KG1 (cell line): ENCODE data around the gene C2orf68.
"Not testable (repeated sequence)": the region's sequence is repeated elsewhere in the genome, so short reads cannot be mapped to it uniquely, and the experiment has no call there.

ENCODE experiments used
- DNase-seq: peaks from one replicate; lab custom pipeline; 2025; lab: John Stamatoyannopoulos, UW

Gene C2orf68

DNA sequence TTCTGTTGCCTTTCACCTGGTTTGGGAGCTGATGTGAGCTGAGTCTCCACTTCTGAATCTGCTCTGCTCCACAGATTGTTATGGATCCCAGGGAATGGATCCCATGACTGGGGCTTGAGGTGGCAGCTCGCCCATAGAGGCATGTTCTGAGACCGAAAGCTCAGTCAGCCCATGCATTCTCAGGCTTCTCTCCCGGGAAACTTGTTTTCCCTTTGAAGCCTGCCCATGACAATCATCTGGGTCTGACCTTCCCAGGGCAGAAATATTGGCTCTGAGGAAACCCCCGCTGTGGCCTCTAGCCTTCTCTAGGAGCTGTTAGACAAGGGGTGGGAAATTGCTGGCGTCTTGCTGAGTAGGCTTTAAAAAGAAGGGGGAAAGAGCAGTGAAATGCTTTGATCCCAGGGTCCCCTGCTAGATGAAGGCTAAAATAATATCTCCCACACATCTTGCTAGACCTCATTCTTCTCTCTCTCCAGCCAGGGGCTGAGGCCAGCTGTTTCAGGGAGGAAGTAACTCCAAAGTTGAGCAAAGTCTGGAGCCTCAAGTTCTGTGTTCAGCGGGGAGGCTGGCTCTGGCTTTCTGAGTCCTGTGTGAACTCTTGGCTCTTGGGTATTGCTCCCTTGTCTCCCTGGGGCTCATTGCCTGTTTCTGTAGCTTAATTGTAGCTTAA lies 32.5 kb downstream of the C2orf68 start:
- no peak for DNase-seq

DNA sequence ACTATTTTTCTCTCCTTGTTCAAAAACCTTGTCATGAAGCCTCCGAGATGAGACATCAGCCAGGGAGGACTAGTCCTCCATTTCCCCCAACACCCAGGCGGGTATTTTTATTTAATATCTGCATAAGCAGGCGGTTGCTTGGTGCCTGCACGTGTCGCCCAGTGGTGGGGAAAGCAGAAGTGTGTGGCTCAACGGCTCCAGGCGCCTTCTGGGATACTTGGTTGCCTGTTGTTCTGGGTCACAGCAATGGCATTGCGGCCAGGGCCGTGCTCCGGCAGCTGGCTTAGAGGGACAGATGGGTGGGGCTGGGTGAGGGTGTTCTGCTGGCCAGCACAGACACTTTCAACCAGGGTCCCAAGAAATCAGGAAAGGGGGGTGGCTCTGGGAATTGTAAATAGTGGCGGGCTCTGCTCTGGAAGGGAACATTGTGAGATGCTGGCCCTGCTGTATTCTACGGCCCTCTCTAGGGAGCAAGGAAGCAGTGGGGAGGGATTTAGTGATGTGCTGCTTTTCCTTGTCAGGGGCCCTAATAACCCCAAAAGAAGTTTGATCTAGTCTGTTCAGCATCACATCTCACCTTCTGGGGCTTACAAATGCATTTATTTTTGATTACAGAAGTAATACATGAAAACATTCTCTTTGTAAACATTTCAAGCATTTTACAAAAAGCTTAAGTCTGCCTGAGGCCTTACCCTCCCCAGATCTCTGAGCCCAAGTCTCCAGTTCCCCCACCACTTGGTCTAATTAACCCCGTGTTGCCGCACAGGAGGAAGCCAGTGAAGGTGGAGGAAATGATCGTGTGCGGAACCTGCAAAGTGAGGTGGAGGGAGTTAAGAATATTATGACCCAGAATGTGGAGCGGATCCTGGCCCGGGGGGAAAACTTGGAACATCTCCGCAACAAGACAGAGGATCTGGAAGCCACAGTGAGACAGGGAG lies 33.4 kb downstream of the C2orf68 start:
- DNase-seq, result peak; percentile 53

GRCh38 chr2:85577386-85578242 lies 34.3 kb downstream of the C2orf68 start, which contains the start of gene VAMP8:
Gene VAMP8 (plus strand): TSS chr2:85577586. CDS start chr2:85577647, 61 bp downstream.
- DNase-seq, result peak; percentile 73

DNA sequence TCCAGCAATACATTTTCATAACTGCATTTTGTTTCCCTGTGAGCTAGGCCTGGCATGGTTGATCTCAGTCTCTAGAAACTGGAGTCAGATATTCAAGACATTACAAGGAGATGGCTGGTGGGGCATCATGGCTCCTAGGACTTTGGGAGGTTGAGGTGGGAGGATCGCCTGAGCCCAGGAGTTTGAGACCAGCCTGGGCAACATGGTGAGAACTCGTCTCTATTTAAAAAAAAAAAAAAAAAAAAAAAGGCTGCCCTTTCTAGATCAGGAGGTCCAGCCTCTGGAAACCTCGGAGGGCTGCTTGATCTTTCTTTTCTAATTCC lies 34.8 kb downstream of the C2orf68 start:
- DNase-seq, result no peak

GRCh38 chr2:85575739-85576138 lies 36.1 kb downstream of the C2orf68 start:
- no peak for DNase-seq

DNA sequence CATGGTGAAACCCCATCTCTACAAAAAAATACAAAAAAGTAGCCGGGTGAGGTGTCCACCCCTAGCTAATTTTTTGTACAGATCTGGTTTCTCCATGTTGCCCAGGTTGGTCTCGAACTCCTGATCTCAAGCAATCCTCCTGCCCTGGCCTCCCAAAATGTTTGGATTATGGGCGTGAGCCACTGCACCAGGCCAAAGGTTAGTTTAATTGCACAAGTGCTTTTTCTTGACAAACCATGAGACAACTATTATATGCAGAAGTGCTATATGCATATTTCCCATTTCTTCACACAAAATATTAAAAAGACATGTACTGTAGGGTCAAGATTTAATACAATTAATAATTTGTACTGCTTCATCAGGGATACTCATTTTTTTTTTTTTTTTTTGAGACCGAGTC lies 45.6 kb downstream of the C2orf68 start:
- DNase-seq, result no peak

DNA sequence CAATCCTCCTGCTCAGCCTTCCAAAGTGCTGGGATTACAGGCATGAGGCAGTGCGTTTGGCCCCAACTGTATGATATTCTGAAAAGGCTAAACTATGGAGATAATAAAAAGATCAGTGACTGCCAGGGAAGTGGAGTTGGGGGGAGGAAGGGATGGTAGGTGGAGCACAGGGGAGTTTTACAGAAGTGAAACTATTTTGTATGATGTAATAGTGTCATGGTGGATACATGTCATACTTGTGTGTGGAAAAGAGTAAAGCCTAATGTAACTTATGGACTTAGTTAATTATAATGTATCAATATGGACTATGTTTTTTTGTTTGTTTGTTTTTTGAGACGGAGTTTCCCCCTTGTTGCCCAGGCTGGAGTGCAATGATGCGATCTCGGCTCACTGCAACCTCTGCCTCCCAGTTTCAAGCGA lies 47.7 kb downstream of the C2orf68 start:
- DNase-seq, result no peak

DNA sequence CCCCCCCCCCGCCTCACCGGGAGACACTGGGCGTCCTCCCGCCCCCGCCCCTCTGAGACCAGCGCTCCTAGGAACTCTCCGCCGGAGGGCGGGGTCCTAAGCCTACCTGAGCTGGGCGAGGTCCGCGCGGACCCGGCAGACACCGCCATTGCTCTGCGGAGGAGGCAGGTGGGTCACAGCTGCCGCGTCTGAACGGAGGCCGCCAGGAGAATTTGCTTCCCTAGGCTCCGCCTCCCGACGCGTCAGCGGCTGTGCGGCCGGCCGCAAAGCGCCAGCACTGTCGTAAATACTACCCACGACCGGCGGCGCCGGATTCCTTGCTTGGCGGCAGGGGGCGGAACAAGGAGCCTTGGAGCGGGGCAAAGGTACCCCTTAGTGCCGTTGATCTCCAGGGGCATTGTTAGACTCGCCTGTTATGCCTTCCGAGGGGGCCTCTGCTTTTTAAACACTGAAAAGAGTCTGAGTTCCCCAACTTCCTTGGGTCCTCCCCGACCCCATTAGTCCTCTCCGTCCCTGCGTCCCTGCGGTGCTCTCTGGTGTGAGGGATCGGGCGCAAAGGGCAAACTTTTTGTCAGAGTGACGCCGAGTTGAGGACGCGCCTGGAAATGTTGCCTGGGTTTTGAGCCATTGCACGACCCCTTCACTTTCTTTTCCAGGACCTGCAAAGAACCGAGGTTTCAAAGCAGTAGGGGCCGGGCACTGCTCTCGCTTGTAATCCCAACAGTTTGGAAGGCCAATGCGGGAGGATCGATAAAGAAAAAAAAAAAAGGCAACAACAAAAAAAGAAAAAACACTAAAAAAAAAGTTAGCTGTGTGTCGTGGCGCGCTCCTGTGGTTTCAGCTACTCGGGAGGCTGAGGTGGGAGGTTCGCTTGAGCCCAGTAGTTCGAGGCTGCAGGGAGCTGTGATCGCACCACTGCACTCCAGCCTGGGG lies 50.3 kb downstream of the C2orf68 start, which contains the start of gene GGCX:
Gene GGCX (minus strand): TSS at position 214 of the 933 bp plus-strand sequence. CDS start 65 bp downstream, at position 149.
- DNase-seq, result peak; percentile 96

DNA sequence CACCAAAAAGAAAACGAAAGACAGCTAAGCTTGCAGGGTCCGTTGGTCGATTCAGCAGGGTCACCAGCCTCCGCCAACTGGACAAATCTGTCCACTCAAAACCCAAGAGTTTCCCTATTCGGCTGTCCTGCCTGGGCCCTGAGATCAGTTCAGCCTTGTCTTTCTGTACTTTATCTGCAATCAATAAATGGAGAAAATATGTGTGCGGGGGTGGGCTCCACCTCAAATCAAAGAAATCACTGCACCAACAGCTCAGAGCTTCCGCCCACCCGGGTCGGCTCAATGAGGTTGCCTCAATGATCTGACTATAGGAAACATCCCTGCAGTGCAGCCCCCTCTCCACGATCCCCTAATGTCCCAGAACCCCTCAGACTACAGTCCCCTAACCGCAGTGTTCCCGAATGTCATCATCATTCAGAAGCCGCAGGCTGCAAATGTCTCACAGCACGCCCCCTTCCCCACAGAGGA lies 51.0 kb downstream of the C2orf68 start:
- DNase-seq, result no peak

GRCh38 chr2:85560403-85560726 lies 51.5 kb downstream of the C2orf68 start:
- not testable (repeated sequence) for DNase-seq

DNA sequence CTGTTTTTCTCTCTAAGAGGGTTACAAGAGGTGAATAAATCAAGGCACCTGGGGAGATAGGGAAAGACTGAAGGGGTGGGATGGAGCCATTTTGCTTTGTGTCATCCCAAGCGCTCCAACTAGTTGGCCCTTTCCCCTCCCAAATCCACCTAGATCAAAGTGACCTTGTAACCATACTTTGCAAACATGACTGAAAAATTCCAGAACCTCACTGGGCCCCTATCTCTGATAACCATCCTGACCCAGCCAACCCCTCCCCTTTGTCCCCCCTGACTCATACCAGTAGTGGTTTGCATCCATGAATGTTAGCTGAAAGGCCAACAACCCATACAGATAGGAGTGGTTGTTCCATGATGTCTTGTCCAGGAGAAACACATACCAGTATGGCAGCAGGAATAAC lies 53.7 kb downstream of the C2orf68 start:
- no peak for DNase-seq

DNA sequence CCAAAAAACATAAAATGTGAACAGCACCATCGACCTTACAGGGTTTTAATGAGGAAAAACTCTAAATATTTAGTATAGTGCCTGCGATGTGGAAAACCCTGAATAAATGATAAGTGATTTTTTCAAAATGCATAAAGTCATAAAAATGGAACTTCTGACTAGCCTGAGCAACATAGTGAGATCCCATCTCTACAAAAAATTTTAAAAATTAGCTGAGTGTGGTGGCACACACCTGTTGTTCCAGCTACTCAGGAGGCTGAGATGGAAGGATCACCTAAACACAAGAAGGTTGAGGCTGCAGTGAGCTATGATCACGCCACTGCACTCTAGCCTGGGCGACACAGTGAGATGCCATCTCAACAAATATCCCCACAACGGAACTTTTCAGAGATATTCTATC lies 54.7 kb downstream of the C2orf68 start:
- no peak for DNase-seq
